ENCODE results near the gene MPP1.
A peak's percentile ranks its signal among the peaks of the same experiment; 100 is the strongest.
"Not testable (repeated sequence)": the region's sequence is repeated elsewhere in the genome, so short reads cannot be mapped to it uniquely, and the experiment has no call there.

The MPP1 gene
- total RNA-seq = 2.4 to 13.1 (median 7.7) reads per million in 3 experiments

DNA sequence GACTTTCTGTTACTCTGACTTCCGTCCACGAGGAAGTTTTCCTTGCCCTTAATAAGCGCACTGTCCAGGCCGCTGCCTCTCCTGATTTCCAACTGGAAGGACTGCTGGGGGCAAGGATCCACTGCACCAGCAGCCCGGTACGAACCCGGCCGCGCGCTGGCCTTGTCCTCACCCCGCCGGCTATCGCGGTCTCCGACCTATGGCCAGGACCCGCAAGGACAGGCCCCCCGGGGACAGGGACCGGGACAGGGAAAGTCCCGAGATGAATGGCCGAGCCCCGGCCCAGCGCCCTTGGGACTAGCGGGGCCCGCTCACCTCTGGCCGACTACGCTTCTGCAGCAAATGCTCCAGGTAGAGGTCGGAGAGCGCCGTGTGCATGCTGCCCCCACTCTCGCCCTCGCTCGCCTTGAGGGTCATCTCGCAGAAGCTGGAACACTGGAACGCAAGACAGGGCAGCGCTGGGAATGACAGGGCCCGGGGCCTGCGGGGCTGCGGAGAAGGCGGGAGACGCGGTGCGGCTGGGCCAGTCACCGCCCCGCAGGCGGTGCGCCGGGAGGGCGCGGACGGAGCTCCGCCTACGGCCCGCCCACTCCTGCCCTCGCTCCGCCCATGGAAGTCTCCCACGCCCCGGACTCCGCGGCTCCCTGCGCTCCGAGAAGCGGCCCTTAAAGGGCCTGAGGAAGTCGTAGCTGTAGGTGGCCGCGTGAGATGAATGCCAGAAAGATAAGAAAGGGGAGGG, at the start of gene MPP1:
Gene MPP1, minus strand, starts transcription at position 529 of the 739 bp plus-strand sequence. Its CDS starts 112 bp downstream, at position 417.
- DNase-seq = peak; percentile 71

GRCh38 chrX:154850957-154851611, 45.8 kb upstream of the MPP1 start:
- no peak for DNase-seq

DNA sequence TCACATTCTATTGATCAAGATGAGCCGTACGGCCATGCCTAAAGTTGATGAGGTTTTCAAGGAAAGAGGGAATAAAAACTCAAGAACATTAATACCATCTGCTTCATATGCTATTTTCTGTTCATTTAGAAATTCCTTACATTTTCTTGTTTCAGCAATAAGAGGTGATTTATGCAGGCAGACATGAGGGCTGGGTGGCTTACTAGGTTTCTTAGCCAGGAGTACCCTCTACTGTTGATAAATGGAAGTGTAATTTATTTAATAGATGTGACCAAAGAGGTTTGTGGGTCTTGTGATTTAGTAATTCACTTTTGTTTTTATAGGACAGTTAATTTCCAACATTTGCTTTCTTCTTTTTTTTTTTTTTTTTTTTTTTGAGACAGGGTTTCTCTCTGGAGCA, 35.6 kb upstream of the MPP1 start:
- DNase-seq = peak; percentile 30

DNA sequence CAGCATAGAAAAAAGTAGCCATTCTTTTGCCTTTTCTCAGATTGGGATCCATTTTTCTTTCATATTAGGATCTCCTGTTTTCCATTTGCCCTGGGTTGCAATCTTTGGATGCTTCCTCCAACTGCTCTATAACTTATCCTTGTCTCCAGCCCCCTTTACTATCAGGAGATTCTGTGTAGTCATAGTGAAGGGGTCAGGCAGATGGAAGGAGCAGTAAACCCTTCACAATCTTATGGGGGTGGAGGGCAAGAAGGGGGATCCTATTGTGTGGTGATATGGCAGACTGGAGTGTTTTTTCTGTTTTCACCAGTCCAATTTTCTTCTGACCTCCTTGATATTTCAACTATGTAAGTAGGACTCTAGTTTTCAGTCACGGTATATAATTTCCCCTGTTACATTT, 30.9 kb upstream of the MPP1 start:
- no peak for DNase-seq

DNA sequence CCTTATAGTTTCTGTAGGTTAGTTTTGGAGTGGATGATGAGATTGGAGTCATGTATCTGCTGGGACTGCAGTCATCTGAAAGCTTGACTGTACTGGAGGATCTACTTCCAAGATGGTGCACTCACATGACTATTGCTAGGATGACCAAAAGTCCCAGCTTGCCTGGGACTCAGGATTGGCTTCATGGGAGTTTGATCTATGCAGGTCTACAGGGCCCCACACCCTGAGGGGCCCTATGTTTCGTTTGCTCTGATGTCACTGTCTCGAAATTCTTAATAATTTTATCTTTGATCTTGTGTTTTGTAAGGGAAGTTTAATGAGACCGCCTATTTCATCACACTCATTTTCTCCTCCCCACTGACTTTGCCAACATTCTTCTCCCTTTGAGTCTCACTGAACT, 29.3 kb upstream of the MPP1 start, which contains the start of gene SMIM9:
Gene SMIM9, minus strand, starts transcription at position 101 of the 400 bp plus-strand sequence. CDS start 3,806 bp downstream, outside the sequence.
- DNase-seq = no peak

DNA sequence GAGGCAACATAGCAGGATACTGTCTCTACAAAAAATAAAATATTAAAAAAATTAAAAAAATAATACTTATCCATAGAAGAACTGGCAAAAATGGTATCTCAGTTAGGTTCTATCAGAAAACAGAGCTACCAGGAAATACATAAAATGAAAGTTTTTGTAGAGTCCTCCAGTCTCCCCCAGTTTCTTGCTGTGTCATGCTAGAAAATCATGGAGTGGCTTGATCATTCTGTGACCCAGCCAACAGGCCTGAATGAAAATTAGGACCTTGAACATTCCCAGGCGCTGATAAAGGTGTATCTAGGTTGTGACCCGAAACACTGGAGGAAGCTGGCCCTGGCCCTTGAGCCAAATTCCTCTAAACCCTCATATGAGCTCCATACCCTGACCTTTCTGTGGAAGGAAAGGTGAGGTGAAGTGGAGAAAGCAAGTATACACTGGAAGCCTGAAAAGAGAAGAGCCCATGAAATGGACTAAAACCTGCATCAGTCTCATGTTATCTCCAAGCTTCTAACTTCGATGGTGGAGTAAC, 28.5 kb upstream of the MPP1 start:
- DNase-seq = no peak

DNA sequence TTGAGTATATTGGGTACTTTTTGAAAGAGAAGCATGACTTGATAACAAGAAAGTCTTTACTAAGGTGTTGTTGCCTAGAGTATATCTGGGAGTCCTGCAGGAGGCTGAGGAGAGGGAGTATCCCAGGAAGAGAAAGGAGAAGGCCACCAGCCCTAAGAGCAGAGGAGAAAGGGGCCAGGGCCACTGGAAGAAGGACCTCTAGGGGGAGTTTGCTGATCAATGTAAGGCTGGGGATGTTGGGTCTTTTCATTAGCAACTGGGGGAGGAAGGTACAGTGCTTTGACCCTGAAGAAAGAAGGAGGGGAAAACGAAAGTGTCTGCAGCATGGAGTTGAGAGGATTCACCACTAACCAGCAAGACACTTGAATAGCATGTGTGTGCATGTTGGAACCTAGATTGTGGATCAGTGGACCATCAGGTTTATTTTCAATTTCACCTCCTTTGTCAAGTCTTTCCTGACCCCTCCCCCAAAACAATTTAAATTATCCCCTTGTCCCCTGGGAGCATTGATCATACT, 24.7 kb upstream of the MPP1 start:
- no peak for DNase-seq

DNA sequence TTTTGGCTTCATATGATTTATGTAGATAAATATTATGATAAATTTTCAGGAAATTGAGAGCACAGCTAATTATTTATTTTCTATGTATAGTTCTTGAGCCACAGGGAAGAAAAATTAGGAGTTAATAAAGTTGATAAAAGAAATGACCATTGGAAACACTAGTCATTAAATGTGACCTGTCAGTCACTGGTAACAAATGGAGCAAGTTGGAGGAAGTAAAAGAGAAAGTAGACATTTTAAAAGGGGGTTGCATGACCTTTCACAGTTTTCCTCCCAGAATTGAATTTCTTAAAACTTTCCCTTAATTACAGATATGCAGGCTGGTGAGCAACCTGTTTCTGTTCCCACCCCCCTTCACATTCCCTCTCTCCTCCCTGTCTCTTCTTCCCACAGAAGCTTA, 23.8 kb upstream of the MPP1 start:
- no peak for DNase-seq

GRCh38 chrX:154828016-154828408, 22.7 kb upstream of the MPP1 start:
- no peak for DNase-seq

DNA sequence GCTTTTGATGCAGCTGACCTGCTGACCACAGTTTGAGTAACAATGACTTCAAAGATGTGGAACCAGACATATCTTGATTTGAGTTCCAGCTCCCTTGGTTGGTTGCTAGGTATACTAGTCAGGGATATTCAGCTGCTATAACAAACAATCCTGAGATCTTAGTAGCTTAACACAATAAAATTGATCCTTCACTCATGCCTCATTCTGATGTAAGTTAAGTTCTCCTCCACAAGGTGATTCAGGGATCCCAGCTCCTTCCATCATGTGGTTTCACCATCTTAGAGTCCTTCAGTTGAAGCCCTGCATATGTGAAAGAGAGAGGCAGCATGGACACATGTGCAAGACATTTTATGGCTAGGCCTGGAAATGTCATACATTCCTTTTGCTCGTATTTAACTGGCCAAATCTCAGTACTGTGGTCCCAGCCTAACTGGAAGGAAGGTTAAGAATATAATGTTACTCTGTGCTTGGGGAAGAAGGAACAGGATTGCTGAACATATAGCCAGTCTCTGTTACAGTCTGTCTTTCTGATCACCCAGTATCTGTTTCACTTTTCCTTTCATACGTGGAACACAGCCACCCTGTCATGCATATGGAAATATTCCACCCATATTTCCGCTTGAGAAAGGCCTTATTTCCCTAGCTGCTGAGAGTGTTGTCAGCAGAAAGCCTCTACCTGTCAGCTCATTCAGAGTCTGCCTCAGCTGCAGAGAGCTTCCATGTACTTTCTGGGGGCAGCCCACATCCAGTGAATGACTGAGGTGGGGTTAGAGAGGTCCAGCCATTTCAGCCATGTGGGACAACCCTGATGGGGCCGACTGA, 22.1 kb upstream of the MPP1 start:
- peak; percentile 23 for DNase-seq

DNA sequence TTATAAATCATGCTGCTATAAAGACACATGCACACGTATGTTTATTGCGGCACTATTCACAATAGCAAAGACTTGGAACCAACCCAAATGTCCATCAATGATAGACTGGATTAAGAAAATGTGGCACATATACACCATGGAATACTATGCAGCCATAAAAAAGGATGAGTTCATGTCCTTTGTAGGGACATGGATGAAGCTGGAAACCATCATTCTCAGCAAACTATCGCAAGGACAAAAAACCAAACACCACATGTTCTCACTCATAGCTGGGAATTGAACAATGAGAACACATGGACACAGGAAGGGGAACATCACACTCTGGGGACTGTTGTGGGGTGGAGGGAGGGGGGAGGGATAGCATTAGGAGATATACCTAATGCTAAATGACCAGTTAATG, 20.3 kb upstream of the MPP1 start:
- DNase-seq = not testable (repeated sequence)

DNA sequence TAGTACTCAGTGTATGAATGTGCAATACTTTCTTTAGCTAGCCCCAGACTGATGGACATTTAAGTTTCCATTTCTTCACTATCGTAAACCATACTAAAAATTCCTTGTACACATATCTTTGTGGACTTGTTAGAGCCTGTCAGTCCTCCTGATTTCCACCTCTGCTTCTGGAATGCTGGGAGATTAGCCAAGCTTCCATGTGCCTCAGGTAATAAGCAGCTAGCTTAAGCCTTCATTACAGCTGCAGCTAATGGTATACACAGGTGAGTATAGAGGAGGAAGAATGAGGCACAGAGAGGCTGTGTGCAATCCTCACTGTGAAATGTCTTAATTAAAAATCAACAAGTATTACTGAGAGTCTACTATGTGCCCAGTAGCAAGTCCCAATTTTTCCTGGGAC, 19.4 kb upstream of the MPP1 start:
- DNase-seq = no peak

DNA sequence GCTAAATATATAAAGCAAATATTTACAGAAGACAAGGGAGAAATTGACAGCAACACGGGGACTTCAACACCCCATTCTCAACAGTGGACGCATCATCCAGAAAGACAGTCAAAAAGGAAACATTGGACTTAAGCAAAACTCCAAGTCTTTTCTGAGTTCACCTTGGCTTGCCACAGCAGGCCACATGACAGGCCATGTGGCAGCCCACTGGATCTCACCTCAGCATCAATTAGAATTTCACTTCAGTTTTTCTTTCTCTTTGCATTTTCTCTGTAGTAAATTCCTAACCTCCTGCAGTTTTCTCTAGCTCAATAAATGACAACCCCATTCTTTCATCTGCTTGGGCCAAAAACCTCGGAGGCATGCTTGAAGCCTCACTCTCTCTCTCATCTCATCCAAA, 16.7 kb upstream of the MPP1 start:
- DNase-seq = no peak

DNA sequence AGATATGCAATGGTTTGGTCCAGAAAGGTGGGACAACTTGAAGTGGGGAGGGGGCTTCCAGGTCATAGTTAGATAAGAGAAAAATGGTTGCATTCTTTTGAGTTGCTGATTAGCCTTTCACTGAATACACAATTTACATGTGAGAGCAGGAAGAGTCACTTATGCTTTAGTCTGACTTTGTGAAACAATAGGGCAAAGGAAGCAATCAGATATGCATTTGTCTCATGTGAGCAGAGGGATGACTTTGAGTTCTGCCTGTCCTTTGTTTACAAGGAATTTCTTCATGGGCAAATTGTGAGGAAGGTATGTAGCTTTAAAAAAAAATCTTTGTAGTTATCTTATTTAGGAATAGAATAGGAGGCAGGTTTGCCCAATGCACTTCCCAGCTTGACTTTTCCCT, 16.2 kb upstream of the MPP1 start:
- DNase-seq = no peak

GRCh38 chrX:154819771-154820341, 14.6 kb upstream of the MPP1 start:
- DNase-seq = no peak

DNA sequence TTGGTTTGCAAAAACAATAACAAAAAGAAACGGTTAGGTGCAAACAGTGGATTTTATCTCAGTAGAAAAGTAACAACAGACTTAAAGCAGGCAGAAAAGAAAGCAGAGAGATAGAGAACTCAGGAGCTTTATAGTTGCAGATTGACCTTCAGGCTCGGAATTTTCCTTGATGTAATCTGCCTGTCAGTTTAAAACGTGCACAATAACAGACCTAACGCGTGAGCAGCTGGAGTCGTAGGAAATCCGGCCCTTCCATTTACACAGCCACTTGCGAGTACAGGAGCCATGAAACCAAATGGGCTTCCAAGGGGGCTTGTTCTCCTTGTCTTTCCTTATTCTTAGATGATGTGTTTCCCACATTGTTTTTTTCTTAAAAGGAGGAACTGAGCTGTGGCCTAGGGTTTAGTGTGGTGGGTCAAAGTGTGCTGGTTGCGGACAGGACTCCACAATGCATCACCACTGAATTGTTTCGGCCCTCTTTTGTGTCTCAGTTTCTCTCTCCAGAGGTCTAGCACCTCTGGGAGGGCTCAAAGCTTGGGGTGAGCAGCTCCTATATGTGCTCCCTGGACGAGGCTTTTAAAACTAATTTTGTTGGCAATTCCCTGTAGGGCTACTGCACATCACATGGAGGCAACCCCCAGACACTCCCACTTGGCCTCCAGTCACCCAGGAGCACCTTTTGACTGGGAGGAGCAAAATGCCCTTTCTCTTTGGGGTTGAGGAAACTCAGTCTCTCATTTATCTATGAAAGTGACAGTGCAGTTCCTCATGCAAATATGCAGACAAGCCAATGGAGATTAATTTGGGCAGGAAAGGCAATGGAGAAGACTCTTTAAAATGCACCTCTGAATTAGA, 13.9 kb upstream of the MPP1 start:
- DNase-seq = no peak

DNA sequence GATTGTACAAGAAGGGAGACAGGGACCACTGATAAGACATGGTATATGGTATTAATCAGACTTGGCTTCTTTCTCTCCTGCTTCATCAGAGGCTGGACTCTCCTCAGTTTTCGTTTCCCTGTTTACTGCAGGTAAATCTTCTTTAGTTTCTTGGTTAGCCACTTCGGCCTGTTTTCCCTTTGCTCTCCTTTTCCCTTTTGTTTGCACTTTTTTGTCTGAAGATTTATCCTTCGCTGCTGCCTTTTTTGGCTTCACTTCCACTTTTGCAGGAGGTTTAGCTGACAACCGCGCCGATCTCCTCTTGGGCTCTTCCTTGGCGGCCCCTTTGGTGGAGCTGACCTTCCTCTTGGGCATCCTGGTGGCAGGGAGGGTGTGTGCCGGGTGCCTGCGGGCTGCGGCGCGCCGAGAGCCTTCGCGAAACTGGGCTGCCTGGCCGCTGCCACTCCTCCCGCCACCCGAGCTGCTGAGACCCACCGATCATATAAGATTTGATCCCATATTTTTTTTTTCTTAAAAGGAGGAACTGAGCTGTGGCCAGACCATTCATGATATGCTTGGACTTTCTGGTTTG, 11.8 kb upstream of the MPP1 start:
- not testable (repeated sequence) for DNase-seq

- not testable (repeated sequence) for DNase-seq
These were observed 11.1 kb upstream of the MPP1 start for GRCh38 chrX:154816326-154816898.

DNA sequence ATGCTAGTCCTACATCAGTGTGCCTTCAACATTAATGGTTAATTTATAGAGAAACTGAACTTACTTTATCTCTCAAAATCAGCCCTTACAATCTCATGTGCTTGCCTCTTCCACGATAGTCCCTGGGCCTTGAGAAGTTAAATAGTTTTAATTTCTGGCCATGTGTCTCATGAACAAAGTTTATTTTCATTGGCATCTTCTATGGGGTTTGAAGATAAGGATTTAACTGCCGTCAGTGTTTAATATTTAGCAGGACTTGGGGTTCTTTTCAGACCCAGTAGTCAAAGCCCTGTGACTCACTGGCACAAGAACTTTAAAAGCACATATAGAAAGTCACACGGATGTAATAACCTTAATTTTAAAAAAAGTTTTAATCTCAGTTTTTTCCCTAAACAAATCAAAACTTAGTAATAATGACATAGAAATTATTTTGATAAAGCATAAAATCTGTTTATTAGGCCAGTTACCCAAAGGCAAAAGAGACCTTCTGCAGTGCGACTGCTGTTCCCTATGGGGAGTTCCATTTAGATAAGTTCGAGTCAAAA, 10.1 kb upstream of the MPP1 start:
- no peak for DNase-seq

DNA sequence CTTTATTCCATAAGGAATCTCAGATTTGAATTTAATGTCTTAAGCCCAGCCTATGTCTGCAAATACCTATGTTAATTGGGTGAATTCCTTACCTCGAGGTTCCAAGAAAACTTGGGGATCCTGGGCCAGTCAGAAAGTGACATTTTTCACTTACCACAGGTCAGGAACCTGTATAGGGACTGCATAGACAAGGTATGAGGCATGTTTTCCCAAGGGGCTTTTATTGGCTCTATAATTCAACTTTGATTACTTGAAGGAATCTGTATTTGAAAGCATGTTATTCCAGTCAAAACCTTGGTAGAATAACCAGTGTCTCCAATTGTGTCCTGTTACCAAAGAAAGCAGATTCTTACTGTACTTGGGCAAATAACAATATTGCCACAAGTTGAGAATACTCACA, 8.5 kb upstream of the MPP1 start:
- DNase-seq = no peak
